CD4-positive, alpha-beta T cell treated with Interferon alpha-2 for 1 hour (primary cell): Measurements from ENCODE around the gene HELT.

Source experiments
- DNase-seq, 2 donors: peaks; one replicate each; pipeline ENCODE4 v3.0.0-alpha.2; 2020 to 2022

HELT gene

GRCh38 chr4:185004562-185005218 is 13.6 kb upstream of the HELT start:
- DNase-seq = no peak

GRCh38 chr4:185005219-185005819 is 13.0 kb upstream of the HELT start:
- DNase-seq = peak; percentile 69 to 72

GRCh38 chr4:185011408-185011807 is 6.9 kb upstream of the HELT start:
- DNase-seq = peak; percentile 12 to 14

GRCh38 chr4:185013417-185014125 is 4.7 kb upstream of the HELT start:
- no peak for DNase-seq

GRCh38 chr4:185015108-185015507 is 3.2 kb upstream of the HELT start:
- DNase-seq = no peak

- no peak for DNase-seq
Measured at GRCh38 chr4:185016101-185016940, 2.0 kb upstream of the HELT start.

- DNase-seq = no peak
Measured at GRCh38 chr4:185016946-185017758, 1.1 kb upstream of the HELT start.

GRCh38 chr4:185018834-185019455 is 655 bp downstream of the HELT start:
- DNase-seq = no peak

GRCh38 chr4:185019456-185020292 is 1.4 kb downstream of the HELT start:
- no peak for DNase-seq

GRCh38 chr4:185020293-185020808 is 2.1 kb downstream of the HELT start:
- DNase-seq = no peak

GRCh38 chr4:185020863-185021761 is 2.8 kb downstream of the HELT start:
- no peak for DNase-seq

GRCh38 chr4:185023471-185023870 is 5.2 kb downstream of the HELT start:
- no peak for DNase-seq

GRCh38 chr4:185028625-185029024 is 10.3 kb downstream of the HELT start:
- no peak for DNase-seq

GRCh38 chr4:185031611-185032010 is 13.3 kb downstream of the HELT start:
- DNase-seq = no peak

GRCh38 chr4:185033072-185033471 is 14.8 kb downstream of the HELT start:
- DNase-seq = no peak

- no peak for DNase-seq
Measured at GRCh38 chr4:185033950-185034349, 15.7 kb downstream of the HELT start.

- DNase-seq = no peak
Measured at GRCh38 chr4:185035284-185035683, 17.0 kb downstream of the HELT start.

- no peak for DNase-seq
Measured at GRCh38 chr4:185036019-185036418, 17.7 kb downstream of the HELT start.

- DNase-seq = no peak
Measured at GRCh38 chr4:185036842-185037241, 18.6 kb downstream of the HELT start.
